Transverse colon (tissue), 4 donors: ENCODE data around the gene HAS3. TPM values are rescaled to one million over a fixed set of nuclear protein-coding genes. Genes with fewer than 3 reads are reported as not detected.
"Not testable (repeated sequence)": the region's sequence is repeated elsewhere in the genome, so short reads cannot be mapped to it uniquely, and the experiment has no call there.

Experiments used
- DNase-seq: peaks from one replicate; pipeline ENCODE4 v3.0.0-alpha.2; 2019
- H3K27ac ChIP-seq, 4 donors: fragments of 200-600 bp; sonication (generic); 2 replicates each; pipeline ENCODE4 v1.5.1; 2016 to 2018; ENCODE audit warnings: inconsistent platforms in 4 of 4
- H3K27me3 ChIP-seq: fragments of 200-600 bp; sonication (generic); 2 replicates; pipeline ENCODE4 v1.5.1; 2017; ENCODE audit warnings: inconsistent platforms
- H3K36me3 ChIP-seq, 4 donors: fragments of 200-600 bp; sonication (generic); 2 replicates each; pipeline ENCODE4 v1.5.1; 2017 to 2019; ENCODE audit warnings: inconsistent platforms in 4 of 4
- H3K4me1 ChIP-seq, 4 donors: fragments of 200-600 bp; sonication (generic); 2 replicates each; pipeline ENCODE4 v1.5.1; 2017 to 2020; ENCODE audit warnings: inconsistent platforms in 4 of 4
- H3K4me3 ChIP-seq, 4 donors: fragments of 200-600 bp; sonication (generic); 1 replicate in 1 of 4; 2 replicates in 3 of 4; pipeline versions ENCODE4 v1.5.1 to v1.6.1; 2017 to 2019; ENCODE audit warnings: inconsistent platforms in 4 of 4
- H3K9me3 ChIP-seq, 2 donors: fragments of 200-600 bp; sonication (generic); 2 replicates each; pipeline ENCODE4 v1.5.1; 2017 to 2019; ENCODE audit warnings: inconsistent platforms in 2 of 2
- EP300 ChIP-seq: sonication (generic); formaldehyde crosslinking; IDR thresholded peaks from one replicate; pipeline ENCODE4 v1.6.1; 2017; ENCODE audit warnings: antibody characterized with exemption, low read depth
- POLR2A ChIP-seq: fragments of 450-650 bp; IDR thresholded peaks from one replicate; pipeline ENCODE4 v1.6.1; 2016; ENCODE audit warnings: antibody characterized with exemption, mild to moderate bottlenecking, moderate library complexity
- POLR2AphosphoS5 ChIP-seq, 3 donors: sonication (generic); formaldehyde crosslinking; IDR thresholded peaks; one replicate each; pipeline ENCODE4 v1.6.1; 2016; ENCODE audit warnings: antibody characterized with exemption in 3 of 3
- WGBS, 2 donors: methylation state at CpG; one replicate each; pipeline ENCODE4 v1.1.5; 2018; ENCODE audit warnings: low coverage in 1 of 2; 5-methylcytosine and 5-hydroxymethylcytosine counted together
- in situ Hi-C, 4 donors: fragments of 200-750 bp; cut with MboI; loops; one replicate each; pipeline versions ENCODE4 v1.15.0 to v1.15.1; 2017; ENCODE audit warnings: low sequenced_read_pairs in 3 of 4, low pct_ligation_motif_present in 1 of 4, low pct_unique_long_range_greater_than_20kb in 1 of 4
- intact Hi-C: fragments of 100-400 bp; cut with DNase I; formaldehyde crosslinking; loops from one replicate; pipeline ENCODE4 v1.15.1; 2023; ENCODE audit warnings: low total_unique reads
- total RNA-seq, 4 donors: library from RNA; depleted of rRNA; stranded (reverse); fragments of >200 nt; gene quantifications; one replicate each; pipeline ENCODE4 v1.1.0, GENCODE V29; 2016
- TF ChIP-seq, protein P1 (sequence below), 5 experiments: fragments of 200-600 bp in 3 of 5; fragments of 450-650 bp in 2 of 5; sonication (generic) in 3 of 5; IDR thresholded peaks; 1 replicate in 2 of 5; 2 replicates in 3 of 5; pipeline ENCODE4 v1.5.1; 2016 to 2017; ENCODE audit warnings: antibody characterized with exemption in 5 of 5, inconsistent platforms in 3 of 5, mild to moderate bottlenecking in 2 of 5, moderate library complexity in 1 of 5

The HAS3 gene
- total RNA-seq, 4 donors from 2014 or later = 0.20 to 12.0 (median 7.9) TPM

DNA sequence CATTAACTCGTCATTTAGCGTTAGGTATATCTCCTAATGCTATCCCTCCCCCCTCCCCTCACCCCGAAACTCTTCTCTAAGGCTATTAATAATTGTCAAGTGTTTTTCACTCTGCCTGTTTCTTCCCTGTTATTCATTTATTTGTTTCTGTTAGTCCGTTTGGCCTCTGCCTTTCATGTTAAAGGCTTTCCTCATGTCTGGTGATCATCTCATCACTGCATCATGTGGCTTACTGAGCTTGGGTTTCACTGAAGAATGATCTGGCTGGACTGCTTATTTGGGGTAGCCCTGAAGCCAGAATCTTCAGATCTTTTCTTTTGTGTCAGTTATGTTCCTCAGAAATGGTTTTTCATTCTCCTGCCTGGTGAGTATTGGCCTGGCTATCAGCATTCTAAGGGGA lies 36.5 kb downstream of the HAS3 start:
- DNase-seq = no peak
- no peak overlapping the region for H3K27ac ChIP-seq
- peaks cover 0 to 53% (median 13%) of the 10 kb centered on the region in 4 donors for H3K36me3 ChIP-seq
- H3K4me1 ChIP-seq = no peaks in the 10 kb centered on the region
- H3K27me3 ChIP-seq = no peaks in the 10 kb centered on the region
- 93% methylated on average over 4 of the region's 4 CpGs; no CpG with 5 or more reads in 1 of the 2 donors for WGBS, 2 donors
- H3K4me3 ChIP-seq = no peak overlapping the region
- in situ Hi-C loops = loop anchor here in 1 of 4 donors (10.0 kb wide), 1 partner anchor 143 kb away; no protein-coding TSS in a partner anchor
- TF ChIP-seq POLR2A = no peak
- TF ChIP-seq, protein P1, sequence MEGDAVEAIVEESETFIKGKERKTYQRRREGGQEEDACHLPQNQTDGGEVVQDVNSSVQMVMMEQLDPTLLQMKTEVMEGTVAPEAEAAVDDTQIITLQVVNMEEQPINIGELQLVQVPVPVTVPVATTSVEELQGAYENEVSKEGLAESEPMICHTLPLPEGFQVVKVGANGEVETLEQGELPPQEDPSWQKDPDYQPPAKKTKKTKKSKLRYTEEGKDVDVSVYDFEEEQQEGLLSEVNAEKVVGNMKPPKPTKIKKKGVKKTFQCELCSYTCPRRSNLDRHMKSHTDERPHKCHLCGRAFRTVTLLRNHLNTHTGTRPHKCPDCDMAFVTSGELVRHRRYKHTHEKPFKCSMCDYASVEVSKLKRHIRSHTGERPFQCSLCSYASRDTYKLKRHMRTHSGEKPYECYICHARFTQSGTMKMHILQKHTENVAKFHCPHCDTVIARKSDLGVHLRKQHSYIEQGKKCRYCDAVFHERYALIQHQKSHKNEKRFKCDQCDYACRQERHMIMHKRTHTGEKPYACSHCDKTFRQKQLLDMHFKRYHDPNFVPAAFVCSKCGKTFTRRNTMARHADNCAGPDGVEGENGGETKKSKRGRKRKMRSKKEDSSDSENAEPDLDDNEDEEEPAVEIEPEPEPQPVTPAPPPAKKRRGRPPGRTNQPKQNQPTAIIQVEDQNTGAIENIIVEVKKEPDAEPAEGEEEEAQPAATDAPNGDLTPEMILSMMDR (IDR thresholded peaks at IDR 0.05) = no peak
- TF ChIP-seq POLR2AphosphoS5 (IDR thresholded peaks at IDR 0.05) = no peak
- TF ChIP-seq EP300 = no peak
- intact Hi-C loops = no loop called here
- H3K9me3 ChIP-seq = no peaks in the 10 kb centered on the region

DNA sequence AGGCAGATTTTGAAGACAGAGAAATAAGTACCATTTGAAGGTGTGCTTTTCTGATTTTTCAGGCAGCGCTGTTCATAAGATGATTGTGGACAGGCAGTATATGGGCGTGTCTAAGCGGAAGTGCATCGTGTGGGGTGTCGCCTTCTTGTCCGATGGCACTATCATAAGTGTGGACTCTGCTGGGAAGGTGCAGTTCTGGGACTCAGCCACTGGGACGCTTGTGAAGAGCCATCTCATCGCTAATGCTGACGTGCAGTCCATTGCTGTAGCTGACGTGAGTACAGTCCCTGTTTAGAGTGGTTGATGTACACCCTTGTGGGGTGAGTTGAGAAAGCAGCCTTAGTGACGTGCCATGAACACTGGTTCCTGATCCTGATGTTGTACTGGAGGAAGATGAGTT lies 37.7 kb downstream of the HAS3 start:
- DNase-seq = peak; percentile 25
- Histone ChIP-seq H3K4me1 (no peaks in the 10 kb centered on the region), H3K36me3 (peaks cover 0 to 42% (median 13%) of the 10 kb centered on the region in 4 donors), H3K4me3 (no peak overlapping the region), H3K27me3 (no peaks in the 10 kb centered on the region), H3K27ac (no peak overlapping the region), H3K9me3 (no peaks in the 10 kb centered on the region)
- WGBS, 2 donors = 82% methylated on average over 11 of the region's 11 CpGs; no CpG with 5 or more reads in 1 of the 2 donors
- no peak for TF ChIP-seq EP300
- TF ChIP-seq, protein P1 (IDR thresholded peaks at IDR 0.05) = peak in 4 of 5 experiments; percentile 26 to 62 (median 36)
- intact Hi-C loops (no loop called here), in situ Hi-C loops (loop anchor here in 1 of 4 donors (10.0 kb wide), 1 partner anchor 142 kb away; no protein-coding TSS in a partner anchor)

DNA sequence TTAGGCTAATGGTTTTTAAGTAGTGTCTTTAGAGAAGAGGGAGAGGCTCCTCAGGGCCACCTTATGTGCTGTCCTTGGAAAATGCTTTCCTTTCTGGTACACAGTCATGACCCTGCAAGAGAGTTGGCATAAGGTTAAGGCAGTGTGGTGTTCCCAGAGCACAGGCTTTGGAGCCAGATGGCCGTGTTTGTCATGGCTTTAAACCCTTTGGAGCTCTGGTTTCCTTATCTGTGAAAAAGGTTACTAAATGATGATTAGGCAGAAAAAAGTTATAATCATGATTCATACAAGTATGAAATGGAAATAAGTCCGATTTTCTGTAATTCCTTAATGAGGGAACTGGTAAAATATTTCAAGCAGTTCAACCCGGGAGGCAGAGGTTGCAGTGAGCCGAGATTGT lies 40.2 kb downstream of the HAS3 start:
- Histone ChIP-seq H3K27ac (no peak overlapping the region), H3K36me3 (peaks cover 0 to 26% (median 10%) of the 10 kb centered on the region in 4 donors), H3K4me1 (no peaks in the 10 kb centered on the region), H3K4me3 (no peak overlapping the region), H3K27me3 (no peaks in the 10 kb centered on the region), H3K9me3 (no peaks in the 10 kb centered on the region)
- TF ChIP-seq EP300 = no peak
- TF ChIP-seq, protein P1 (IDR thresholded peaks at IDR 0.05) = no peak
- TF ChIP-seq POLR2A = no peak
- TF ChIP-seq POLR2AphosphoS5 (IDR thresholded peaks at IDR 0.05) = no peak
- in situ Hi-C loops = loop anchor here in 1 of 4 donors (10.0 kb wide), 1 partner anchor 139 kb away; no protein-coding TSS in a partner anchor
- no peak for DNase-seq
- intact Hi-C loops = no loop called here
- 82 to 91% methylated on average over 3 to 4 of the region's 4 CpGs for WGBS, 2 donors

DNA sequence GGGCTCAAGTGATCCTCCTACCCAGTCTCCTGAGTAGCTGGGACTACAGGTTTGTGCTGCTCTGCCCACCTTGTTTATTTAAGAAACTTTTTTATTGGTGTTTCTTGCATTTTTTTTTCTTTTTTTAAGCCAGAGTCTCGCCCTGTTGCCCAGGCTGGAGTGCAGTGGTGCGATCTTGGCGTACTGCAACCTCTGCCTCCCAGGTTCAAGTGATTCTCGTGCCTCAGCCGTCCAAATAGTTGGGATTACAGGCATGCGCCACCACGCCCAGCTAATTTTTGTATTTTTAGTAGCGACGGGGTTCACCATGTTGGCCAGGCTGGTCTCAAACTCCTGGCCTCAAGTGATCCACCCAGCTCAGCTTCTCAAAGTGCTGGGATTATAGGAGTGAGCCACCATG lies 44.2 kb downstream of the HAS3 start:
- not testable (repeated sequence) for H3K4me3 ChIP-seq, H3K27ac ChIP-seq, H3K4me1 ChIP-seq, H3K9me3 ChIP-seq, H3K27me3 ChIP-seq, DNase-seq
- 88 to 93% methylated on average over 7 to 9 of the region's 9 CpGs for WGBS, 2 donors
- intact Hi-C loops (loop anchor here (1.0 kb wide), 1 partner anchor 138 kb away; no protein-coding TSS in a partner anchor), in situ Hi-C loops (loop anchor here (5.0 to 10.0 kb wide), 2 partner anchors 135 to 138 kb away; no protein-coding TSS in a partner anchor)
- peaks cover 0 to 47% (median 10%) of the 10 kb centered on the region in 4 donors for H3K36me3 ChIP-seq
